ENCODE measurements around the gene CACNA2D3.

The CACNA2D3 gene

DNA sequence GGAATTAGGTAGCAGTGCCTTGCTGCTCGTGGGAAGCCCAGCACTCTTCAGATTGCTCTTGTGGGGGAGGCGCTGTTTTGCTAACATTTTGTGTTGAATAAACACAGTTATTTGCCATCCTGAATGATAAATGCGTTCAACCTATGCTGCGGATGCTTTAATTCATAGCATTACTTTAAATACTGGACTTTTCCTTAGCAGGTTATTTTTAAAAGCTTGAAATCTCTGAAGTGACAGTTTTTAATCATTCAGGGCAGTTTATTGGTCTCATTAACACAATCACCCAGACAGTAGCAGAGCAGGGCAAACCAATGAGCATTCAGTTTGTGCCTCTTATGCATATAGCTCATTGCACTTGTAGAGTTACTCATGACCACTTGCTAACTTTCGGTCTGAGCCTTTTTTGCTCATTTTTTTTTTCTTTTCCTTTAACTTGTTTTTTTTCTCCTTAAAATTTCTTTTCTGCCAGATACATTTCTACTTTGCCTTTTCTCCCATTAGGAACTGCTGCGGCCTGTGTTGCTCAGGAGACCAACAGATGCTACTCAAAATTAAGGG is 5.2 kb downstream of the CACNA2D3 start:
- no peak for DNase-seq

DNA sequence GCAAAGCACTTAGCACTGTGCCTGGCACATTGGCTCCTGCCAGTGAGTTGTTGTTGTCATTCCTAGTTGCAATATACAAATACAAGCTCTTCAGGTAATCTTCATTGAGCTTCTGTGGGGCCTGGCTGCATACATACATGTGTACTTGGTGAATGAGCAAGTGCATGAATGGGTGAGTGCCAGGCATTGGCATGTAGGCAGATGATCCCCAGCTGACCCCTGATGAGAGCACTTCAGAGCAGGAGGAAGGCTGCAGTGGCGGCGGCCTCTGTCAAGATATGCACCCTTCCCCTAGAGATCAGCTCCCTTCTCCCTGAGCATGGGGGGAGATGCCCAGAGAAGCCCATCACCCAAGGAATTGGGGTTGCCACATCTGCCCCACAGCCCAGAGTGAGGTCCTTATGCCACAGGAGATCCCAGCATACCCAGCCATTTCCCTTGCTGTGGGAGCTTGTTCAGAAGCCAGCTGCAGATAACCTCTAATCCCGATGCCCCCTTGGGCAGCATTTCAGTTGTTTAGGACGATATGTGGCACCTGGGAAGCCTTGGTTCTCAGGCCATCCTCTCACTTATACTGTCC is 8.8 kb downstream of the CACNA2D3 start:
- DNase-seq = no peak

DNA sequence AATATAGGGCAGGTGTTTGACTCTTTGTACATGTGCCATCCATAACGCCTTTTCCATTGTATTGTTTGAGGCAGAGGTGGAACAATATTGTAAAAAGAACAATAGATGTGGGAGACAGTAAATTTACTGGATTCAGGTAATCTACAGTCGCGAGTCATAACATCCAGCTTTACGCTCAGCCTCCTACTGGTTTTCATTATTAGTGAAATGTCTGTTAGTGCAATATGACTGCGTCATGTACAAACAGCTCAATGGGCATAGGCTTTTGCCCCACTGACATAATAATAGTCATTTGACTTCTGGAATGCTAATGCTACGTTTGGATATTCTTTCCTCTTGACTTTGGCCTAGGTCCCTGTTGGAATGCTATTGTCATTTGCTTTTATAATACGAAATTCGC is 9.5 kb downstream of the CACNA2D3 start:
- DNase-seq = no peak

DNA sequence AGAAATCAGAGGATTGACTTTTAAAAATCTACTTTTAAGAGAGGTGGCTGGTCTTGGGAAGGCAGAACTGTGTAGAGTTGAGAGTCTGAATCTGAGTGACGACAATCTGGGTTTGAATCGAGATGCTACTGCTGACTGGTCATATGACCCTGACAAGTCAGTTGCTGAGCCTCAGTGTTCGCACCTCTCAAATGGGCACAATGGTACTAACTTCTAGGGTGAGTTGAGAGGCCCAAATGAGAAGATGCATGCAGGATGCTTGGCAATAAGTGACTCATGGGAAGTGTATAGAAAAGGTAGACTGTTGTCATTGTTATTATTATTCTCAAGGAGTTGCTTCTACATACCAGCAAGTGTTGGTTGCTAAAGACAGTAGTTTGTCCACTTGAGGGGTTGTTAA is 10.3 kb downstream of the CACNA2D3 start:
- no peak for DNase-seq

DNA sequence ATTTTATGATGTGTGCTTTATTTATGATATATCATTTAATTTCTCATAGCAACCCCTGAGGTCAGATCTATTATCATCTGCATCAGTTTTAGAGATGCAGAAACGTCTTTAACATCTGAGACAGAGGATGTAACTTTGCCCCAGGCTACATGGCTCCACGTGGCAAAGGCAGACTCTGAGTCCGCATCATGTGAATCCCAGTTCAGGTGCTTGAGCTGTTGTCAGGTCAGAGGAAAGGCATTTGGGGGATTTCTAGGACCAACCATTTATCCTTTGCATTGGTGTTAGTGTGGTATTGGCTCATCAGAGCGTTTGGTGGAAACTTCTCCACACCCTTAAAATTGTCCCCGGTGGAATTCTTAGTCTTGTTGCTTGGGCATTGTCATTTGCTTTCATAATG is 10.8 kb downstream of the CACNA2D3 start:
- DNase-seq = no peak

DNA sequence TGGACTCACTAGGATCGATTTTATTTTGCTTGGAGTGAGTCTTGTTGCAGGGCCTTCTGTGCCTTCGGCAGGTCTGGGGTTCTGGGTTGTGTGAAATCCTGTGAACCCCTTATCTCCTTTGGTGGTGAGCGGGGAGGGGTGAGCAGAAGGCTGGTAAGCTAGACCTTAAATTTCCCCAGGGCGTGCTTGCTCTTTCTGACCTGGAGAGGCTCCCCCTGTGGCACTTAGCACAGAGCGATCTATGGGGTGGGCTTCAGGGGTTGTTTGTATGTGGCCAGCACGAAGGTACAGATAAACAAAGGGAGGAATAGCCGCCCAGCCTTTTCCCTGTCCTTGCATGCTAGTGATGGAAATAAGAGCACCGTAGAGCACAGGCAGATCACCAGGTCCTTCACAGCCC is 11.8 kb downstream of the CACNA2D3 start:
- no peak for DNase-seq

DNA sequence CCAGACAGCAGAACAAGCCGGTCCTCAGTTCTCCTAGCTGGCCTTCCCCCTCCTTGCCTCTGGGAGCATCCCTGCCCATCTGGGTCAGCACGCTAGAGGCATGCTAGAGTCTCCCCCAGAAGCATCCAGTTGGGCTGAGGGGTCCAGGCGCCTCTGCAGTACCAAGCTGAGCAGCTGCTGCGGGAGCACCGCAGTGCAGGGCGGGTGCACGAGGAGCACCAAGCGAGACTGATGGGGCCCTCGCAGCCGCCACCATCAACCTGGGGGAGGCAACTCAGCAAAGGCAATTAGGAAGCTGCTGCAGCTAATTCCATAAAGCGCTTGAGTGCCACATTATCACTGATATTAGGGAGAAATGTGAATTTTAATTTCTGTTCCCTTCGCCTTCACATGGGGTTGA is 12.4 kb downstream of the CACNA2D3 start:
- DNase-seq = no peak

DNA sequence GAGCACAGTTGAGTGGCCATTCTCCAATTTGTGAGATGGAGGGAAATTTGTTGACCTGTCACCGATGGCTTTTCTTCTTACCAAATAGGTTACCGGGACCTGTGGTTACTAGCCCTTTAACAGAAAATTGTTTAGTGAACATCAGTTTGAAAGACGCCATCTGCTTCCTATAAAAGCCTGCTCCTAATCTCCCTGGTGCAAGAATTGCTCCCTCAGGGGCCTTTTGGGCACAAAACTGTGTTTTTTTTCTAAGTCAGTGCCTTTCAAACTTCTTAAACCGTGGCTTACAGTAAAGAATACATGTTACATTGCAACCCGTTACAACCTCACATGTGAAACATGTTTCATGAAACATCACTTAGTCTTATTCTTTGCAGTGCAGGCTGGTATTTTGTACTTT is 15.0 kb downstream of the CACNA2D3 start:
- no peak for DNase-seq

DNA sequence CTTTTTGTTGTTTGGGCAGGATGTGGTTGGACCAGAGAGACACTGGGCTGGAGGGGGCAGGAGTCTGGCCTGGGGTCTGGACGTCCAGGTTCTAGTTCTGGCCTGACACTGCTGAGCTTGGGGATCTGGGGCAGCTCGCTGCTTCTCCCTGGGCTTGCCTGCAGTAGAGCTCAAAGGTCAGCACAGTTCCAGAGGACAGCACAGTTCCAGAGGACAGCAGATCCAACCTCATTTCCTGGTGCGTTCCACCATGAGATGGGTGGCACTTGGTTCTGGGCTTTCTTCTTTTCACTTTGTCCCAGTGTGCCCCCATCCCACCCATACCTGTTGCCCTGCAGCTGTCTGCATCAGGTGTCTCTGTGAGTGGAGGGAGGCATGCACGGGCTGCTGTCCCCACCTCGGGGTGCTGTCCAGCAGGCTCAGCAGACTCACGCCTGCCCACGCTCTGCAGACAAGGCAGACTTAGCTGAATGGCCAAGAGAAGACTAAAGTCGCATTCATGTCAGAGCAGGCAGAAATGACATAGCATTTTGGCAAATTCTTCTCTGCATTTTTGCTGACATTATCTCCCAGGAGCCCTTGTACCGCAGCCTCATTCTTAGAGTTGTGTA is 16.7 kb downstream of the CACNA2D3 start:
- DNase-seq = no peak

DNA sequence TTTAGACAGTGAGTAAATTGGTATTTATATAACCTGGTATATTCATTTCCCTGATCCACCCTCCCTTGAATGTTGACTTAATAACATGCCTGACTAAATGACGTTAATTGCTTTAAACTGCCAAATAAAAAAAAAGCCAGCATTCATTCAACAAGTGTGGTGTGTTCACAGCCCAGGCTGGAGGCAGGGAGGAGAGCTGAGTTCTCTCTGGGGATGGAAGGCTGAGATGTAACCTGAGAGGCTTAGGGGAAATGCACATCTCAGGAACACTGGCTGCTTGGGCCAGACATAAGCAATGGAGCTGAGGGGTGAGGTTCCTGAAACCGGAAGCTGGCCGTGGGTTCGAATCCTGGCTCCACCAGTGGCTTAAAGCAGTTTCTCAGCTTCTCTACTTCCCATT is 17.3 kb downstream of the CACNA2D3 start:
- no peak for DNase-seq

DNA sequence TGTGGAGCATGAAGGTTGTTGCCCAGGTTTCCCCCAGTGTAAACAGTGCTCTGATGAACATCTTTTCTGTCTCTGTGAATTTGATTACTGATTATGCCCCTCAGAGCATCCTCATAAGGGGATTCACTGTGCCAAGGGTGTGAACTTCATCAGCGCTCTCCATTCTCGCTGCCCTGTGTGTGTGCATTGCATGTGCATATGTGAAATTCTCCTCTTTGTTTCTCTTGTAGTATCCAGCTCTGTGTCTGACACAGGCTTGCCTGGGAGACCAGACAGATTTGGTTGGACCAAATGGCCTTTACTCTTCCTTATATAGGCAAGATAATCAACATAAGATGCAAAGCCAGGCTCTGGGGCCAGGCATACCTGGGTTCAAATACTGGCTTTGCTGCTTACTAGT is 21.9 kb downstream of the CACNA2D3 start:
- DNase-seq = no peak

DNA sequence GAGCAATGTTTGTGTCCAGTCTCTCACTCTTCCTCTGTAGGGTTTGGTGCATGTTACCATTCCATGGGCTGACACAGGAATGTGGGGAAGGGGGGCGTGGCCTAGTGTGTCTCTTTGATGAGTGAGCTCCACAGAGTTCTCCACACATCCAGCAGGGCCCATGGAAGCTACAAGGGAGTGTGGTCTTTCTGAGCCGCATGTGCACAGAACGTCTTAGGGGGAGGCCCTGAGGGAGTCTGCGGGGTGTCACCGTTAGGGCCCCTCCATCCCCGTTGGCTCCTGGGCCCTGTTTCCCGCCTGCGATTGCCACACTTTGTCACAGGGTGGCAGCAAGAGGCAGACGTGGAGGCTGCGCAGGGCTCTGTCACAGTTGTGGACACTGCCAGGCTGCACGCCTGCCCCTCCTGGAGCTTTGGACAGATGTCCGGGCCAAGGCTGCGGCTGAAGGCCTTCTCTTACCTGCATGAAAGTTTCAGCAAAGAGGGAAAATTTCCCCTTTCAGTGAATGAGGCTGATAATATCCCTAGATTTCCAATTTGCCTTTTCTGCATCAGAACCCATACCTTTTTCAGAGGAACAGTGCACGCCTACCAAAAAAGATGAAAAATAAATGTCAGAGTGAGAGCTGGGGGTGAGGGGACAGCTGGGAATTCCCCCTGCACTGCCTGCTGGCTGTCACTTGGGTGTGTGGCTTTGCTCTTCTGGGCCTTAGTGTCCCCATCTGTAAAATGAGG is 24.3 kb downstream of the CACNA2D3 start:
- DNase-seq = no peak

DNA sequence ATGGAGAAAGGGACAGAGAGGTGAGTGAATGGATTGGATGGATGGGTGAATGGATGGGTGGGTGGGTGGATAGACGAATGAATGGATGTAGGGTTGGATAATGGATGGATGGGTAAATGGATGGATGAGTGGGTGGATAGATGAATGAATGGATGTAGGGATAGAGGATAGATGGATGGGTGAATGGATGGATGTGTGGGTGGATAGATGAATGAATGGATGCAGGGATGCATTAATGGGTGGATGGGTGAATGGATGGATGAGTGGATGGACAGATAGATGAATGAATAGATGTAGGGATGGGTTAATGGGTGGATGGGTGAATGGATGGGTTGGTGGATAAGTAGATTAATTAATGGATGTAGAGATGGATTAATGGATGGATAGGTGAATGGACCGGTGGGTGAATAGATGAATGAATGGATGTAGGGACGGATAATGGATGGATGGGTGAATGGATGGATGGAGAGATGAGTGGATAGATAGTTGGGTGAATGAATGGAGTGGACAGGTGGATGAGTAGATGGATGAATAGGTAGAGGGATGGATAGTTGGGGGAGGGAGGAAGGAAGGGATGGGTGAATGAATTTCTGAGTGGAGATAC is 28.6 kb downstream of the CACNA2D3 start:
- DNase-seq = no peak

DNA sequence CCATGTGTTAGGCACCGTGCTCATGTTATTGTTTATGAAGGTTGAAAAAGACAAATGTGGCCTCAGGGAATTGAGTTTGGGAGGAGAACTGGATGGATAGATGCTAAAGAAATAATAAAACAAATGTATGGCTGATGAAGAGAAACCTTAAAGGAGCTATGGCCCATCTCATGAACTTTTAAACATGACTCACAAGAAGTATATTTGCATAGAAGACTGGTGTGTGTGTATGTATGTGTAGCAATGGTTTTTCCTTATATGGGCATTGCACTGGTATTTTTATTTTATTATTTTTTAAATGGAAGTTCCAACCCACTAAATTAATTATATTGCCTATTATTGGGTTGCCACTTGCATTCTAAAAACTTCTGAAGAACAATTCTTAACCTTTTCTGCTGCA is 31.1 kb downstream of the CACNA2D3 start:
- DNase-seq = no peak

DNA sequence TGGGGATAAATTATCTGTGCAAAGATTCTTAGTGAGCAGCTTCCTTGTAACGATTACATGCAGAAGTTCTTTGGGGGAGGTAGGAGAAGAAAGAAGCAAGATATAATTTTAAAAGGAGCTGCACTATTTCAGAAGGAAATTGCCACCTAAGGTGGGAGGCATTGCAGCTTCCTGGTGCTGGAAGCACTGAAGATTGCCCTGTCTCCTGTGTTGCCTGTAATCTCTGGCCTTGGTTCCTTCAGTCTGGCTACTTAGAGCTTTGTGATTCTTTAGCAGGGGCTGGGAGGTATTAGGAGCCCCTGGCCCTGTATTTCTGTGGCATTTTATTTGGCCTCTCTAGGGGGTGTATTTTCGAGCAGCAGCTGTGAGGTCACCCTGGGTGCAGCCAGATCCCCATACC is 35.5 kb downstream of the CACNA2D3 start:
- DNase-seq = no peak

DNA sequence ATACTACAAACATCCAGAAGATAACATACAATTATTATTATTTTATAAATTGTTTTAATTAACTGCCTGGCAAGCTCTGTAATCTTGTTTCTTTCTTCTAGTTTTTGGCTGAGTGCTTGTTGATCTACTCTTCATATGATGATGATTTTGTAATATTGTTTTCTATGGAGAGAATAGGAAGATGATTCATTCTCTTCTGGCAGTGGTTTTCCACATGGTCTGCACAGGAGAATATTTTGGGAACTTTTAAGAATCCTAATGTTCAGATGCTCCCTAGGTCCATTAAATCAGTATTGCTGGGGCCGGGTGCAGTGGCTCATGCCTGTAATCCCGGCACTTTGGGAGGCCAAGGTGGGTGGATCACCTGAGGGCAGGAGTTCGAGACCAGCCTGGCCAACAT is 37.6 kb downstream of the CACNA2D3 start:
- DNase-seq = no peak

DNA sequence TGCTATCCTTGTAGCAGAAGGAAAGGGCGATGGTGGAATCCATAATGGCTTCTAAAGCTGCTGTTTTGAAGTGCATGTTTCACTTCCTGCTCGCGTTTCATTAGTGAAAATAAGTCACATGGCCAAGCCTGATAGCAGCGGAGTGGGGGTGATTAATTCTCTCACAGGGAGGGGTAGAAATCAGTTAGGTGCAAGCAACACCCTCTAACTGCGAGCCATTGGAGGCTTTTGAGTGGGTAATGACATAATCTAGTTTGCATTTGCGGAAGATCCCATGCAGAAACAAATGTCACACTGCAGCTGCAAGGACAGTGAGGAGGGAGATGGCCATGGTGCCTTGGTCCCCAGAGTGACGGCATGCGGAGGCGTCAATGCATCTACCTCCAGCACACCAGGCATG is 41.1 kb downstream of the CACNA2D3 start:
- DNase-seq = no peak

DNA sequence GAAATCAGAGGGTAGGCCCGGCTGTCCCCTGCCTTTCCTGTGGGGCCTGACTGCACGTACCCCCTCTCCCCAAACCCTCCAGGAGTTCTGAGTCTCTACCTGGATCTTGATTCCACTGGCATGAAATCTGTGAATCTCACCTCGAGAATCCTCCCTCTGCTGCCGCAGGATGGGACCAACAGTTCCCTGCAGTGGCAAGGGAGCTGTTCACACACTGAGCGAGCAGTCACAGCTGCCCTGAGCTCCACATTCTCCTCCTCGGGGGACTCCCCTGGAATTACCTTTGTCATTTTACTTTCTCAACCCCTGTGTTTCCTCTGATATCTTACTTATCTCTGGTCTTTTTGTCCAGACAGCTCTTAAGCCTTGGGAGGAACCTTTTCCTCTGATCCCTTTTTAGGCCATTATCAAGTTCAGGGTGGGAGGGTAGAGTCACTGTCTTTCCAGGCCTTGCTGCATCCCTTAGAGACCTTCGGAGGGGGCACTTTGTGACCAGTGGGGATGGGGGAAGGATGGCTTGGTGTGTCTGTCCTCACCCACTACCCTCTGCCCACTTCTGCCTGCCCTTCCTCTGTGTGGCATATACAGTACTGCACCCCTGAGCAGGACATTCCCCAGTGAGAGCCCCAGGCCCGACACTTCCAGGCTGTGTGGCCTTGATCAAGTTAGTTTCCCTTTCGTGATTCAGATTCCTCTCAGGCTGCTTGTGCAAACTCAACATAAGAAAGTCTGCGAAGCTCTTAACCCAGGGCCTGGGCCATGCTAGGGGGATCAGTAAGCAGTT is 42.0 kb downstream of the CACNA2D3 start:
- DNase-seq = no peak

DNA sequence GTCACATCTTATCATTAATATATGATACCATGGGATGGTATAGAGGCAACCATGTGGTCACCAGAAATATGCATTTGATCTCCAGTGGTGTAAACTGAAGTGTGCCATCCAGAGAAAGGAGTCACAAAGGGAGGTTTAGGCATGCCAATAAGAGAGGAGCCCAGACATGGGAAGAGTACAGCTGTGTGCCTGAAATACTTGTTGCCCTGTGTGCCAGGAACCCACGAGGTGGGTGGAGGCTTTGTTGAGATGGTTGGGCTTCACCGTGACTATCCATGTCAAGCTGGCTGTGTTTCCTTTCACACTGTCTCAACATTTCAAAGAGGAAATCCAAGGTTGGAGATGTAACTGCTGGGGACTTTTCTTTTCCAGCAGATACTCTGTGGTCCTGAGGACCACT is 43.5 kb downstream of the CACNA2D3 start:
- no peak for DNase-seq

DNA sequence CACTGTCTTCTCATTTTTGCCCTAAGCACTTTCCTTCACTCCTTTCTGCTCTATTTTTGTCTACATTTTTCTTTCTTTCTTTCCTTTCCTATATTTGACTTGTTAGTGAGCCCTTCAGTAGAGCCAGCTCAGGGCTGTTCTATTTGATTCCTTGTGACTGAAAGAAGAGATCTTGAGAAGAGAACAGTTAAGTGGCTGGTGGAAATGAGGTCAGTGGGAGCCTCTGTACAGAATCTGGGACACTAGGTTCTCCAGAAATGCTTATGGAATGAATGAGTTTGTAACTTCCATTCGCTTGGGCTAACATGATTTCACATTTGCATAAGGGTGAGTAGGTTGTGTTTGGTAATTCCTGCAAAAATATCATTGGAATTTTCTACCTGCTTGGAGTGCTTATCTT is 45.6 kb downstream of the CACNA2D3 start:
- DNase-seq = no peak

DNA sequence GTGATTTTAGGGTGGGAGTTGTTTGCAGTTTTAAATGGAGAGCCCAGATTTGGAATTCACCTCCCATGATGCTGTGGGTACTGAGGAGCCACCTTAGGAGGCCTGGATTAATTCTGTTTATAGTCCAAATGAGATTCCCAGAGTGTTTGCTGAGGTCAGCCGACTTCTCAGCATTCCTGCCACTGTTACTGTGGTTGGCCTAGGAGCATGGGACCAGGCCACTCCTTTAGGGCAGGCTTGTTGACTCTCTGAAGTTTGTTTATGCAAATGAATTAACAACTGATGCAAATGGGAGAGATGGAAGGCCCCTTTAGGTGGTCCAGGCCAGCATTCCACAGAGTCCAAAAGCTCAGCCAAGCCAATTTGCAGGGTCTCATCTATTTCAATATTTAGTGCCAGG is 46.1 kb downstream of the CACNA2D3 start:
- no peak for DNase-seq

DNA sequence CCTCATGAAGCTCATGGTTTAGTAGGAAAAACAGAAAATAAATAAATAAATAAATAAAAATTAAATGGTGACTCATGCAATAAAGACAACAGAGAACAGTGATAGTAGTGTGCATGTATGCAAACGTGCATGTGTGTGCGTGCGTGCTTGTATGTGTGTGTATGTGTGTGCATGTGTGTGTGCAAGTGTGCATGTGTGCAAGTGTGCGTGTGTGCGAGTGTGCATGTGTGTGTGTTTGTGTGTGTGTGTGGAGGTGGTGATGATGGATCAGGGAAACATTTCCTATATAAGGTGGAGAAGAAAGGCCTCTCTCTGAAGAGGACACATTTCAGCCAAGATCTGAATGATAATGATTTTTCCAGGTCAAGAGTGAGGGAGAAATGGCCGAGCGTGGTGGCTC is 47.2 kb downstream of the CACNA2D3 start:
- DNase-seq = no peak

DNA sequence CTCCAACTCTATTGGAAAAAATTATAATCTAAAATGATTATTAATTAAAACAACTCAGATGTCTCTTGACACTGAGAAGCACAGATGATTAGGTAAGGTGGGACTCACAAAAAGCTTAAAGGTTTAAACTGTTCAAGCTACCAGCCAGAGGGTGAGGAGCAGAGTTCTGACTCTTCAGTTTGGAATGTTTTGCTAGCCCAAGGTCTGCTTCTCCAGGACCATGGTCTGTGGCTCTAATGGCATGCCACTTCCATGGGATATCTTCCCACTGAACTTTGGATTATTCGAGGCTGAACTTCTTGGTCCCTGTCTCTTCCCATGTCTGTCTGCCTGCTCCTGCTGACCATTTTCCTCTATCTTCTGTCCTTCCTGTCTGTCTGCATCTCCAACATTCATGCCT is 49.2 kb downstream of the CACNA2D3 start:
- no peak for DNase-seq

Data from stimulated activated CD4-positive, alpha-beta T cell treated with anti-CD3 and anti-CD28 coated beads, Interleukin-2, amount 100 ng/mL, for 48 hours (primary cell).